Measurements from ENCODE around the gene GPR101.
"Not testable (repeated sequence)": the region's sequence is repeated elsewhere in the genome, so short reads cannot be mapped to it uniquely, and the experiment has no call there.

The GPR101 gene

GRCh38 chrX:137025930-137026329 is 7.9 kb downstream of the GPR101 start:
- no peak for DNase-seq

- not testable (repeated sequence) for DNase-seq
These were observed 33.6 kb downstream of the GPR101 start for GRCh38 chrX:137000236-137000635.

- no peak for DNase-seq
These were observed 34.8 kb downstream of the GPR101 start for GRCh38 chrX:136999024-136999423.

All from NCI-H2107 (cell line).